Inferior parietal cortex (tissue), 1 donor: ENCODE measurements around the gene RFPL4AL1.
"Not testable (repeated sequence)": the region's sequence is repeated elsewhere in the genome, so short reads cannot be mapped to it uniquely, and the experiment has no call there.

Experiments
- DNase-seq: peaks from one replicate; pipeline ENCODE4 v3.0.0-alpha.2; 2016; ENCODE audit errors: extremely low spot score

RFPL4AL1 gene

DNA sequence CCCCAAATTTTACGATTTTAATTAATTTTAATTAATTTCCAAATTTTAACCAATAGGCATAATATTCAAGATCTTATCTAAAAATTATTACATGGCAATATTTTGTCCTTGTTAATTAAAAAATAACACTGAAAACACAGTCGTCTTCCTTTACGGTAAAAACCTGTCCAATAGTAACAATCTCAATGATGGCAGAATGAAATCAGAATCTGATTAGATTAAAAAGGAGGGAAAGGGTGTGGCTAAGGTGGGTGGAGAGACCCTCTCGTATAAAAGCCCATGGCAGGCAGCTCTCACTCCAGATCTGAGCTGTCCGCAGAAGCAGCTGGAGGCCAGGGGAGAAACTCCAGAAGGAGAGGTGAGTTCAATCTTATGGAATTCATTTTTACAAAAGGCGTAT, at the start of gene RFPL4AL1:
Gene RFPL4AL1 (plus strand): TSS at position 301 of the 400 bp plus-strand sequence. CDS start 2,687 bp downstream, outside the sequence.
- DNase-seq: not testable (repeated sequence)

DNA sequence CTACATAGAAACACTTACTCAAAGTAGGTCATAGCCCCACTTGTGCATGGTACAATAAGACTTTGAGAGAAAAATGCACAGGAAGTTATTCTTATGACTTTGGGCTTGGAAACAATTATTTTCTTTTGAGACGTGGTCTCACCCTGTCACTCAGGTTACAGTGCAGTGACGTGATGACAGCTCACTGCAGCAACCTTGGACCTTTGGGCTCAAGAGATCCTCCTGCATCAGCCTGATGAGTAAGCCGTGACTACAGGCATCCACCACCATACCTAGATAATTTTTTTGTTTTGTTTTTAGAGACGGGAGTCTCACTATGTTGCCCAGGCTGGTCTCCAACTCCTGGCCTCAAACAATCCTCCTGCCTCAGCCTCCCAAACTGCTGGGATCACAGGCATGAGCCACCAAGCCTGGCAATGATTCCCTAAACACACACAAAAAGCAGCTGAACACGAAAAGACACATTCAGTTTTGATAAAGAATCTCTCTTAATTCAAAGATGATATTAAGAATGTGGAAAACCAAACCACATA, 48.6 kb upstream of the RFPL4AL1 start:
- DNase-seq: no peak

DNA sequence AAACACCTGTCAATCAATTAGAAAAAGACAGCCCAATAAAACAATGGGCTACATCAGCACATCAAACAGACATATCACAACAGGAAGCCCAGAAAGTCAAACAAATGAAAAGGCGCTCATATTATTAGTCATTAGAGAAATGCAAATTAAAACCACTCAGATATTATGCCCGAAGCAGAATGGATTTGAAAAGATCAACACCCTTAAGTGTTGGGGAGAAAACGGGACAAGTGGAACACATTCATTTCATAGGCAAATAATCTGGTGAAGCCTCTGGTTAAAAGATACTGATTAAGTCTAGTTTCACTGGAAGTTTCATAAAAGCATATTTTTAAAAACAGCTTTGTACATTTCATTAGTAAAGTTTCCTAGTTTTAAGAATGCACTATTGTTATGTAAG, 48.1 kb upstream of the RFPL4AL1 start:
- DNase-seq: no peak

DNA sequence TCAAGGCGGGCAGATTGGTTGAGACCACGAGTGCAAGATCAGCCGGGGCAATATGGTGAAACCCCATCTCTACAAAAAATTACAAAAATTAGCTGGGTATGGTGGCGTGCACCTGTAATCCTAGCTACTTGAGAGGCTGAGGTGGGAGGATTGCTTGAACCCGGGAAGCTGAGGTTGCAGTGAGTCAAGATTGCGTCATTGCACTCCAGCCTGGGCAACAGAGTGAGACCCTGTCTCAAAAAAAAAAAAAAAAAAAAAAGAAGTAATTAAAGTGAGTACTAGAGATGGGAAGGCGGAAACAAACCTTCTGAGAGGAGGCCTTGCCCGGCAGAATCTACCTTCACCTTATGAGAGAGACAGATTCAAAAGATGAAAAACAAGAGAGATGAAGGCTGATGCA, 45.4 kb upstream of the RFPL4AL1 start:
- no peak for DNase-seq

DNA sequence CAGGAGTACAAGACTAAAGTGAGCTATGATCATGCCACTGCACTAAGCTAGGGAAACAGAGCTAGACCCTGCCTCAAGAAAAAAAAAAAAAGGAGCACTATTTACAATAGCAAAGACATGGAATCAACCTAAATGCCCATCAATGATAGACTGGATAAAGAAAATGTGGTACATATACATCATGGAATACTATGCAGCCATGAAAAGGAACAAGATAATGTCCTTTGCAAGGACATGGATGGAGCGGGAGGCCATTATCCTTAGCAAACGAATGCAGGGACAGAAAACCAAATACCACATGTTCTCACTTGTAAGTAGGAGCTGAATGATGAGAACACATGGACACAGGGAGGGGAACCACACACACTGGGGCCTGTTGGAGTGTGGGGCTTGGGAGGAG, 38.5 kb upstream of the RFPL4AL1 start:
- DNase-seq: not testable (repeated sequence)

DNA sequence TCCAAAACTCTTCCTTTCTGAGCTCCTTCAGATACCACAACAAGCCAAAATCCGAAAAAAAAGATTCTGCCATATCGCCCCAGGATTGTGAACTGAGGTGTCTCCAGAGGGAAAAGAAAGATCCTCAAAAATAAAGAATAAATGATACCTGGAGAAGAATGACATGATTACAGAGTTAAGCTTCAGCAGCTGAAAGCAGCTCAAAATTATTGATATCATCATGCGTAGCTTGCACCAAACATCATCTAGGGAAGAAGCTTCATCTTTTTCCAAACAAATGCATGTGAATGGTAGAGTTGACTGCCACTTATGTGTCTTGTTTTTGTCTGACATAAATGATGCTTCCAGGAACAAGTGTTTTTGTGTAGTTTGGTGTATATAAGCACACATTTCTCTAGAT, 30.6 kb upstream of the RFPL4AL1 start, which contains the start of gene NLRP9:
Gene NLRP9 (minus strand): TSS at position 101 of the 400 bp plus-strand sequence. CDS start 28 bp downstream, at position 73.
- DNase-seq: no peak

DNA sequence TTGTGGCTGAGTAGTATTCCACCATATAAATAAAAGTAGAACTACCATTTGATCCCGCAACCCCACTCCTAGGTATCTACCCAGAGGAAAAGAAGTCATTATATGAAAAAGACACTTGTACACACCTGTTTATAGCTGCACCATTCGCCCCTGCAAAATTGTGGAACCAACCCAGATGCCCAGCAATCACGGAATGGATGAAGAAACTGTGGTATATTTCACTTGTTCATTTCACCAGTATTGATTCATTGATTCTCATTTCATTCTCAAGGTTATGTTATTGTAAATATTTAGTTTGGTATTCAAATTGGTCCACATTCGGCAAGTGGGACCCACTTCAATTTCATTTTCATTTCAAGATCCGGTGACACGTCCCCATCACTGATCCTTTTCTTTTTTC, 18.2 kb upstream of the RFPL4AL1 start:
- no peak for DNase-seq

DNA sequence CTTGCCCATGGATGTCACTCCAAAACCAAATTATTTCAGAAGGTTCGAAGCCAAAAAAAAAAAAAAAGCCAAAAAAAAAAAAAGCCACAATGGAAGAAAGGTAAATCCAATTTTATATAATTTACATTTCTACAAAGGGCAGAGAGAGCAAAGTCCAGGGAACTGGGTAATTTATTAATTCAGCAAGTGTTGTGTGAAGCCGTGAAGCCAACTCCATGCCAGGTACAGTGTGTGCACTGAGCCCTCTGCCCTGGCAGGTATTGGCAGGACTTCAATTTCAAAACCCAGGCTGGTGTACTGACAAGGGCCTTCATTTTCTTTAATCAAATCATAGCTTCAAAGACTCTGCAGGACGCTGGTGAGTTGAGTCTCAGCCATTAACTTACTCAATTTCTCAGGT, 15.5 kb upstream of the RFPL4AL1 start:
- DNase-seq: no peak

DNA sequence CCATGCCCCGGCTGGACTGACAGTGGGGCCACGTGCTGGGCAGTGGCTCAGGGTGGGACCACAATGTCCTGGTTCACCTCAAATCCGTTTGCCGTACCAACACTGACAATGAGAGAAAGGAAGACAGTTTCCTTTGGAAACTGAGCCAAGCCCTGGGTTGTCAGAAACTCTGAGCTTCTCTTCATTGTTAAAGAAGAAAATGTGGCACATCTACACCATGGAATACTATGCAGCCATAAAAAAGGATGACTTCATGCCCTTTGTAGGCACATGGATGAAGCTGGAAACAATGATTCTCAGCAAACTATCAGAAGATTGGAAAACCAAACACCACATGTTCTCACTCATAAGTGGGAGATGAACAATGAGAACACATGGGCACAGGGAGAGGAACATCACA, 12.1 kb upstream of the RFPL4AL1 start:
- not testable (repeated sequence) for DNase-seq

DNA sequence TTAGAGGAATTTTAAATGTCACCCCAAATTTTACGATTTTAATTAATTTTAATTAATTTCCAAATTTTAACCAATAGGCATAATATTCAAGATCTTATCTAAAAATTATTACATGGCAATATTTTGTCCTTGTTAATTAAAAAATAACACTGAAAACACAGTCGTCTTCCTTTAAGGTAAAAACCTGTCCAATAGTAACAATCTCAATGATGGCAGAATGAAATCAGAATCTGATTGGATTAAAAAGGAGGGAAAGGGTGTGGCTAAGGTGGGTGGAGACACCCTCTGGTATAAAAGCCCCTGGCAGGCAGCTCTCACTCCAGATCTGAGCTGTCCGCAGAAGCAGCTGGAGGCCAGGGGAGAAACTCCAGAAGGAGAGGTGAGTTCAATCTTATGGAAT, 10.1 kb upstream of the RFPL4AL1 start, which contains the start of gene RFPL4A:
Gene RFPL4A (plus strand): TSS at position 301 of the 400 bp plus-strand sequence. CDS start 2,704 bp downstream, outside the sequence.
- not testable (repeated sequence) for DNase-seq

DNA sequence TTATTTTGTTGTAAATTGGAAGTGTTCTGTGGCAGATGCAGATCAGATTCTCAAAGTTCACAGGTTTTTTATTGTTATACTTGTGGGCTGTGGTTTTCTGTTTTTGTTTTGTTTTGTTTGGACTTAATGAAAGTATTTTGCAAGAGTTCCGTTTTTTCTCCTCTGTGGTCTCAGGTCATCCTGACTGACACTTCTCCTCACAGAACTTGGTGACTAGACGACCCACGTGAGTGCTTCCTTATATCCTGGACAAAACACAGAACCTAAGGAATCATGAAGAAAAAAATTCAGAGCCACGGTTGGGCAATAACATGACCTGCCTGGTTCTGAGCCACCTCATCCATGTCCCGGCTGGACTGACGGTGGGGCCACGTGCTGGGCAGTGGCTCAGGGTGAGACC, 2.5 kb upstream of the RFPL4AL1 start:
- no peak for DNase-seq

DNA sequence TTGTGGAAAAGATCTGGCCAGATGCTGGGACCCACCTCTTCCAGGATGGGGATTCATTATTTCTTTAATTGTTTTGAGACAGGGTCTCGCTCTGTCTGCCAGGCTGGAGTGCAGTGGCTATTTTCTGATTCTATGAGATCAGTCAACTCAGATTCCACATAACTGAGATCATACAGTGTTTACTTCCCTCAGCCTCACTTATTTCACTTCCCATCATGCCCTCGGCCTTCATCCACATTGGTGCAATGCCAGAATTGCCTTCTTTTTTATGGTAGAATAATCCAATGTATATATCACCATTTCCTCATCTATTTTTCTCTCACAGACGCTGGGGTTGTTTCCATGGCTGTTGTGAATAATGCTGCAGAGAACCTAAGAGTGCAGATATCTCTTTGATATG, 714 bp downstream of the RFPL4AL1 start:
- not testable (repeated sequence) for DNase-seq

DNA sequence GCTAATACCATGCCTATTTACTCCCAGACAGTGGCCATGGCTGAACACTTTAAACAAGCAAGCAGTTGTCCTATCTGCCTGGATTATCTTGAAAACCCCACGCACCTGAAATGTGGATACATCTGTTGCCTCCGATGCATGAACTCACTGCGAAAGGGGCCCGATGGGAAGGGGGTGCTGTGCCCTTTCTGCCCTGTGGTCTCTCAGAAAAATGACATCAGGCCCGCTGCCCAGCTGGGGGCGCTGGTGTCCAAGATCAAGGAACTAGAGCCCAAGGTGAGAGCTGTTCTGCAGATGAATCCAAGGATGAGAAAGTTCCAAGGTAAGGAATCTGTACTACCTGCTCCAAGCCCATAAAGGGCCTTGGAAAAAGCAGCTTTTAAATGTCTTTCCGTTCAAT, 8.6 kb downstream of the RFPL4AL1 start:
- no peak for DNase-seq

DNA sequence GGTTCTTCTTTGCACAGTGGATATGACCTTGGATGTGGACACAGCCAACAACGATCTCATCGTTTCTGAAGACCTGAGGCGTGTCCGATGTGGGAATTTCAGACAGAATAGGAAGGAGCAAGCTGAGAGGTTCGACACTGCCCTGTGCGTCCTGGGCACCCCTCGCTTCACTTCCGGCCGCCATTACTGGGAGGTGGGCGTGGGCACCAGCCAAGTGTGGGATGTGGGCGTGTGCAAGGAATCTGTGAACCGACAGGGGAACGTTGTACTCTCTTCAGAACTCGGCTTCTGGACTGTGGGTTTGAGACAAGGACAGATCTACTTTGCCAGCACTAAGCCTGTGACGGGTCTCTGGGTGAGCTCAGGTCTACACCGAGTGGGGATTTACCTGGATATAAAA, 9.4 kb downstream of the RFPL4AL1 start:
- DNase-seq: no peak

DNA sequence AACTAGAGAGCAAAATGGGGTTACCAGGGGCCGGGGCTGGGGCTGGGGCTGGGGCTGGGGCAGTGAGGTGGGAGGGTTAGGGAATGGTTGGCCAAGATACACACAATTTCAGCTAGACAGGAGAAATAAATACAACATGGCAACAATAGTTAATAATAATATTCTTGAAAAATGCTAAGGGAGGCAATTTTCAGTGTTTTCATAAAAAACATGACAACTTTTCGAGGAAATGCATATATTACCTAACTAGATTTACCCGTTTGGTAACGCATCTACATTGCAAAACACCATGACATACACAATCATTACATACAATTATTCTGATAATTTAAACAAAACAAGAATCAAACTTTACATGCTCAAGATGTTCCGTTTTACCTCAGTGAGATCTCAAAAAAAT, 12.2 kb downstream of the RFPL4AL1 start:
- DNase-seq: no peak

DNA sequence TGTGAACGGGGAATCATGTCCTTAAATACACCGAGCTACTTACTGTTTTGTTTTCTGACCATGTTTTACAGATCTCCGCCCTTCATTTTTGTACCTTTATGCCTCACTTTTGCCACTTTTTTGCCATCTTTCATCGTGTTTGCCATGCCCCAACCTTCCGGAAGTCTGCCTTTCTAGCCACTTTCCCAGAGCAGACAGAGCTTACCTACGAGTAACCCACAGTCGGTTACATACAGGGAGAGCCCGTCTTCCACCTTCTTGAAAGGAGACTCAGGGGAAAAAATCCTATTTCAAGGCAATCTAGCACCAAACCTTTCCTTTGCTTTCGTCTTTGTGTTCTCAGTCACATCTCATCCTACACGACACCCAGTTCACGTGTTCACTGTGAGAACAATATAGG, 26.1 kb downstream of the RFPL4AL1 start:
- DNase-seq: no peak

DNA sequence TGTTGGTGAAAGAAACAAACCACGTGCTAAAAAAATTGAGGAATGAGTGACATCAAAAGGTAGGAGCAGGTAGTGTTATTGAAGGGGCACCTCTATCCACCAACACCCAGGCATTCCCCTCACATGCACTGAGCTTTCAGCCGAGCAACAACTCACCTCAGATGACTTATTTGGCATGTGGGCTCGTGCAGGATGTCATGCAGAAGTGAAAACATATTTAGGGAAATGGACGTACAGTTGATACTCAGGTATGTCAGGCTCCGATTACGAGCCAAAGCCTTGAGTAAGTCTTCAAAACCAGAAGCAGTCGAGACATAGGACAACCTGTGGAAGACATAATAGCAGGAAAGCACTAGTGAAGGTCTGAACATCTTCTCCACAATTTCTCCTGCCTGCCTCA, 32.5 kb downstream of the RFPL4AL1 start:
- DNase-seq: no peak

DNA sequence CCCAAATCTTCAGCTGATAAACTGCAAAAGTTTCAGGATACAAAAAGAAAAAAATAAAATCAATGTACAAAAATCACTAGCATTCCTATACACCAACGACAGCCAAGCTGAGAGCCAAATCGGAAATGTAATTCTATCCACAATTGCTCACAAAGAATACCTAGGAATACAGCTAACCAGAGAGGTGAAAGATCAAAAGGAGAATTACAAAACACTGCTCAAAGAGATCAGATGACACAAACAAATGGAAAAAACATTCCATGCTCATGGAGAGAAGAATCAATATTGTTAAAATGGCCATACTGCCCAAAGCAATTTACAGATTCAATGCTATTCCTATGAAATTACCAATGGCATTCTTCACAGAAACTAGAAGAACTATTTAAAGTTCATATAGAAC, 33.4 kb downstream of the RFPL4AL1 start:
- DNase-seq: no peak

DNA sequence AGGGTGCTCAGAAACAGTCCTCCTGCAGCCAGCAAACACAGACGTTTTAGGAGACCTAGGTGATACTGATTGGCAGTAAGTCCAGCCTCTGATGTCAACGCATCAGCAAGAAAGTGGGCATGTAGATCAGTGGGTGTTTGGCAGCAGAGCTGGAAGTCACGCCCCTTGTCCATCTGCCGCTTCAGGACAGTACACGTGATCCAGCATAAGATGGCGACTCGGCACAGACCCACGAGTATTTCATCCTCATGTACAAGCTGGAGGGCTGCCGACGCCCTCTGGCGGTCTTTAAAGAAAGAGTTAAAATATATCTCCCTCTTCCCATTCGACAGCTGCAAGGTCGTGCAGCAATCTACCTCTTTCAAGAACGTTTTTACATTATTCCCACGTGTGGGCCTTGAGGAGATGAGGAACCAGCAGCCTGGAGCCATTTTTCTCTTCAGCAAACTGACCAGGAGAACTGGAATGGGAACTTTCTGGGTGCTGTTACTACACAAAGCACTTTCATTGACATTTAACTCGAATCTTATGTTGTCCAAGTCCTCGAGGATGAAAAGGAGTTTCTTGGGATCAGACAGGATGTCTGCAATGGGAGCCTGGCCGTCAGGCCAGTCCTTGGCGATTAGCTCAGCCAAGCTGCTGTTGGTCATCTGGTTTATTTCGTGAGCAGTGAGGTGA, 40.6 kb downstream of the RFPL4AL1 start:
- peak; percentile 30 for DNase-seq

DNA sequence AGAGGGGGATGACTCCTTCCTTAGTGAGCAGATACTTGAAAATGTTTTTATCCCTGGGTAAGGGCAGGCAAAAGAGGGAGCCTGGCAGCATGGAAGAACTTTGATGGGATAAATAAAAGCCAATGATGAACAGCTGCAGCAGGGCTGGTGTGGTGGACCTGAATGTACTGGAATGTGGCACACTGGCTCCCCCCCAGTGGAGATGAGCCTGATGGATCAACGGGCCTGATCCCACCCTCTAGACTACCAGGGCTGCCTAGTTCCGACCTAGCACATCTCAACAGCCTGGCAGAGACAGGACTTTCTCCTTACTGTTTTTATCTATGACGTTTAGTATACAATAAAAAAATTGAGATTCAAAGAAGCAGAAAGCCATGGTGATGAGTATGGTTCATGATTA, 42.4 kb downstream of the RFPL4AL1 start:
- no peak for DNase-seq

DNA sequence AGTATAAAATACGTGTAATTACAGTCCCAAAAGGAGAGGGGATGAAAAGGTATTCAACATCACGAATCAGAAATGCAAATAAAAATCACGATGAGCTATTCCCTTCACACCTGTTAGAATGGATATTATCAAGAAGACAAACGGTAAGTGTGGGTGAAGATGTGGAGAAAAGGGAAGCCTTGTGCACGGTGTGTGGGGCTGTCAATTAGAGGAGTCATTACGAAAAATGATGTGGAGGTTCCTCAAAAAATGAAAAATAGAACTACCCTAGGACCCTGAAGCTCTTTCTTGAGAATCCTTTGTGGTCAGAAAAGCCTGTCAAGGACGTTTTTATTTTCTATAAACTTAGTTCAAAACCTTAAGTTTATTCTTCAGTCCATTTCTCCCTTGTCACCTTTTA, 43.5 kb downstream of the RFPL4AL1 start:
- no peak for DNase-seq

DNA sequence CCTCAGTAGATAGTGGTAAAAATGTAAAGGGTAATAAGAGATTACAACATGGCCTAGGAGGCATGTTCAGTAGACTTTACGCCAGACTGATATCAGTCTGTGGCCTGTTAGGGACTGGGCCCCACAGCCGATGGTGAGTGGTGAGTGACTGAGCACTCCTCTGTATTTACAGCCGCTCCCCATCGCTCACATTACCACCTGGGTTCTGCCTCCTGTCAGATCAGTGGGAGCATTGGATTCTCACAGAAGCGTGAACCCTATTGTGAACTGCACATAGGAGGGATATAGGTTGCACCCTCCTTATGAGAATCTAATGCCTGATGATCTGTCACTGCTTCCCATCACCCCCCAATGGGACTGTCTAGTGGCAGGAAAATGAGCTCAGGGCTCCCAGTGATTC, 45.0 kb downstream of the RFPL4AL1 start:
- DNase-seq: no peak

DNA sequence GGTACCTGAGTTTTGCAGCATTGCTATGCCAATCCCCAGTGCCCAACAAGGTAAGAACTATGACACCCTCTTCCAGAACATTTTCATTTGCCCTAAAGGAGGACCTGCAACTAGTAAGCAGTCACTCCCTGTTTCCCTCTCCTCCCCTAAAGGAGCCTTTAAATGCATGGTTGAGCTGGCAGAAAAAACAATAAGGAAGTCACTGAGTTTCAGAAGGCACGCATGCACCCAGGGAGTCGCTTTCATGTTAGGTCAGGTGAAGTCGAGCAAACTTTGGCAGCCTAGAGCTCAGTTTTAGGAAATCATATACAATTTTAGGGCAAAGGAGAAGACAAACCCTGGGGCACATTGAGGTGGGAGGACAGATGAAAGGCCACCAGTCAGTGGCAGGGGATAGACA, 51.1 kb downstream of the RFPL4AL1 start:
- no peak for DNase-seq
